ENCODE data around the gene ATP8B4. TPM values are rescaled to one million over a fixed set of nuclear protein-coding genes. Genes with fewer than 3 reads are reported as not detected.

Gene ATP8B4
- total and polyA plus RNA-seq, 2 donors (not counting 3 experiments of a cell fraction or from before 2014, with no cell fraction given) = not detected

GRCh38 chr15:50127255-50127777 is 8.3 kb upstream of the ATP8B4 start:
- Histone ChIP-seq H3K4me2 (ENCODE audit: insufficient read depth, low read length) (no peak overlapping the region), H3K9ac (replicated peaks; ENCODE audit: extremely low read depth, insufficient read depth, low read length) (no peak overlapping the region), H2AFZ (ENCODE audit: low read depth, low read length) (no peak overlapping the region), H3K79me2 (ENCODE audit: control insufficient read depth, insufficient read depth, low read length) (no peaks in the 10 kb centered on the region), H3K9me3 (replicated peaks; ENCODE audit: control insufficient read depth, insufficient read depth, low read length) (no peaks in the 10 kb centered on the region), H3K27me3 (ENCODE audit: control insufficient read depth in 2 of 2, insufficient read depth in 2 of 2, low read length in 2 of 2) (no peaks in the 10 kb centered on the region), H3K4me3 (replicated peaks in 1 of 3; ENCODE audit: insufficient read depth in 1 of 3, low read depth in 1 of 3, low read length in 3 of 3) (no peak overlapping the region), H3K4me1 (ENCODE audit: control insufficient read depth, extremely low read depth, insufficient read depth, low read length) (no peaks in the 10 kb centered on the region), H3K9me1 (replicated peaks; ENCODE audit: control insufficient read depth, extremely low read depth, insufficient read depth, low read length) (no peaks in the 10 kb centered on the region), H3K36me3 (ENCODE audit: control insufficient read depth in 2 of 2, extremely low read depth in 1 of 2, insufficient read depth in 2 of 2, low read length in 2 of 2) (no peaks in the 10 kb centered on the region), H3K27ac (ENCODE audit: insufficient read depth, low read depth, low read length) (no peak overlapping the region), H4K20me1 (replicated peaks; ENCODE audit: control insufficient read depth, extremely low read depth, insufficient read depth, low read length) (no peaks in the 10 kb centered on the region)
- dilution Hi-C loops (cut with MboI; ENCODE audit: extremely low pct_ligation_motif_present, low sequenced_read_pairs) (no loop called here), intact Hi-C loops (cut with micrococcal nuclease) (no loop called here)
- DNase-seq (ENCODE audit: low read depth, low spot score) (no peak), FAIRE-seq (no peak)
- CTCF ChIA-PET = interaction anchor here (1.0 to 1.6 kb wide), 5 partner anchors 9 to 705 kb away, joined by 3 to 5 read pairs (median 4); partner anchors contain the start of gene FGF7
- no peak for TF ChIP-seq EZH2 (IDR thresholded peaks at IDR 0.05; ENCODE audit: borderline replicate concordance, low read depth, low read length, severe bottlenecking)
- no peak for TF ChIP-seq CTCF (IDR thresholded peaks at IDR 0.05; ENCODE audit: extremely low read depth in 1 of 2, insufficient read depth in 1 of 2, low read depth in 1 of 2, low read length in 2 of 2)
- TF ChIP-seq POLR2A (IDR thresholded peaks at IDR 0.05; ENCODE audit: low read depth, low read length) = no peak
- no peak for TF ChIP-seq MYC (IDR thresholded peaks at IDR 0.05; ENCODE audit: low read depth, low read length)
- TF ChIP-seq GATA2 (IDR thresholded peaks at IDR 0.05; ENCODE audit: insufficient read depth, insufficient read length, low read depth, low read length) = no peak
- no peak for TF ChIP-seq POLR2AphosphoS5 (IDR thresholded peaks at IDR 0.05; ENCODE audit: insufficient read depth, low read depth, low read length)
- TF ChIP-seq FOS (IDR thresholded peaks at IDR 0.05; ENCODE audit: borderline replicate concordance, insufficient read depth, low read length) = no peak
- TF ChIP-seq JUN (IDR thresholded peaks at IDR 0.05; ENCODE audit: borderline replicate concordance, insufficient read depth, insufficient read length, low read depth) = no peak
- TF ChIP-seq MAX (IDR thresholded peaks at IDR 0.05; ENCODE audit: insufficient read depth, insufficient read length) = no peak
- no TSS peak for BruUV-seq (replicated peaks)
- POLR2A ChIA-PET = no interaction called here

All from endothelial cell of umbilical vein (primary cell).